ENCODE data around the gene TARBP1. TPM values are rescaled to one million over a fixed set of nuclear protein-coding genes. Genes with fewer than 3 reads are reported as not detected.

Gene TARBP1
- total RNA-seq, 2 experiments from 2014 or later: 31.3 to 33.2 TPM

GRCh38 chr1:234474375-234474774 is 4.6 kb downstream of the TARBP1 start:
- H3K27ac Mint-ChIP-seq: no peak overlapping the region
- H3K9me3 Mint-ChIP-seq: peaks cover 6% of the 10 kb centered on the region
- peaks cover 53% of the 10 kb centered on the region for H3K4me1 Mint-ChIP-seq

GRCh38 chr1:234473118-234473517 is 5.9 kb downstream of the TARBP1 start:
- DNase-seq: no peak
- peaks cover 6% of the 10 kb centered on the region for H3K9me3 Mint-ChIP-seq
- H3K27ac Mint-ChIP-seq: peak overlapping the region; percentile 61
- CTCF ChIA-PET: no interaction called here
- no peaks in the 10 kb centered on the region for H3K27me3 Mint-ChIP-seq
- peaks cover 55% of the 10 kb centered on the region for H3K4me1 Mint-ChIP-seq
- POLR2A ChIA-PET: no interaction called here
- H3K36me3 Mint-ChIP-seq (ENCODE audit: low read depth): peaks cover 22% of the 10 kb centered on the region
- no peak overlapping the region for H3K4me3 Mint-ChIP-seq

More at GRCh38 chr1:234474375-234474774, 4.6 kb downstream of the TARBP1 start:
- Mint-ChIP-seq H3K36me3 (ENCODE audit: low read depth) (peaks cover 16% of the 10 kb centered on the region), H3K4me3 (no peak overlapping the region), H3K27me3 (no peaks in the 10 kb centered on the region)
- DNase-seq: no peak
- ChIA-PET CTCF (no interaction called here), POLR2A (no interaction called here)

GRCh38 chr1:234469376-234469775 is 9.6 kb downstream of the TARBP1 start:
- ChIA-PET POLR2A (interaction anchor here (0.6 kb wide), 1 partner anchor 346 kb away, joined by 5 read pairs; no protein-coding TSS in a partner anchor), CTCF (interaction anchor here (0.9 kb wide), 1 partner anchor 1088 kb away, joined by 3 read pairs; no protein-coding TSS in a partner anchor)
- DNase-seq: no peak
- Mint-ChIP-seq H3K36me3 (ENCODE audit: low read depth) (peaks cover 38% of the 10 kb centered on the region), H3K4me1 (peaks cover 29% of the 10 kb centered on the region), H3K9me3 (no peaks in the 10 kb centered on the region), H3K27me3 (no peaks in the 10 kb centered on the region), H3K27ac (no peak overlapping the region), H3K4me3 (no peak overlapping the region)

- ChIA-PET CTCF (no interaction called here), POLR2A (no interaction called here)
- Mint-ChIP-seq H3K27me3 (no peaks in the 10 kb centered on the region), H3K9me3 (no peaks in the 10 kb centered on the region), H3K27ac (no peak overlapping the region), H3K4me3 (no peak overlapping the region), H3K4me1 (peaks cover 22% of the 10 kb centered on the region), H3K36me3 (ENCODE audit: low read depth) (peaks cover 38% of the 10 kb centered on the region)
- DNase-seq: no peak
Observed at GRCh38 chr1:234468580-234468979, 10.4 kb downstream of the TARBP1 start.

GRCh38 chr1:234467821-234468220 is 11.2 kb downstream of the TARBP1 start:
- Mint-ChIP-seq H3K27me3 (no peaks in the 10 kb centered on the region), H3K4me1 (peaks cover 15% of the 10 kb centered on the region), H3K36me3 (ENCODE audit: low read depth) (peaks cover 44% of the 10 kb centered on the region), H3K27ac (no peak overlapping the region), H3K9me3 (no peaks in the 10 kb centered on the region), H3K4me3 (no peak overlapping the region)
- no peak for DNase-seq
- CTCF ChIA-PET: no interaction called here
- POLR2A ChIA-PET: interaction anchor here (1.4 kb wide), 1 partner anchor 10 kb away, joined by 4 read pairs; no protein-coding TSS in a partner anchor

GRCh38 chr1:234466945-234467344 is 12.0 kb downstream of the TARBP1 start:
- Mint-ChIP-seq H3K36me3 (ENCODE audit: low read depth) (peaks cover 51% of the 10 kb centered on the region), H3K4me1 (peaks cover 12% of the 10 kb centered on the region), H3K27ac (no peak overlapping the region), H3K27me3 (no peaks in the 10 kb centered on the region), H3K9me3 (no peaks in the 10 kb centered on the region), H3K4me3 (no peak overlapping the region)
- DNase-seq: no peak
- ChIA-PET POLR2A (interaction anchor here (1.4 kb wide), 1 partner anchor 11 kb away, joined by 4 read pairs; no protein-coding TSS in a partner anchor), CTCF (no interaction called here)

GRCh38 chr1:234463749-234464148 is 15.2 kb downstream of the TARBP1 start:
- peaks cover 58% of the 10 kb centered on the region for H3K36me3 Mint-ChIP-seq (ENCODE audit: low read depth)
- no peak for DNase-seq
- H3K27ac Mint-ChIP-seq: no peak overlapping the region
- POLR2A ChIA-PET: no interaction called here
- peaks cover 12% of the 10 kb centered on the region for H3K4me1 Mint-ChIP-seq
- CTCF ChIA-PET: interaction anchor here (0.6 kb wide), 2 partner anchors 29 to 657 kb away, joined by 3 read pairs; no protein-coding TSS in a partner anchor
- H3K4me3 Mint-ChIP-seq: no peak overlapping the region
- H3K27me3 Mint-ChIP-seq: no peaks in the 10 kb centered on the region
- H3K9me3 Mint-ChIP-seq: no peaks in the 10 kb centered on the region

- no peak for DNase-seq
- CTCF ChIA-PET: no interaction called here
- peaks cover under 1% of the 10 kb centered on the region for H3K4me1 Mint-ChIP-seq
- H3K36me3 Mint-ChIP-seq (ENCODE audit: low read depth): peaks cover 49% of the 10 kb centered on the region
- no peaks in the 10 kb centered on the region for H3K9me3 Mint-ChIP-seq
- POLR2A ChIA-PET: no interaction called here
- H3K4me3 Mint-ChIP-seq: no peak overlapping the region
- no peak overlapping the region for H3K27ac Mint-ChIP-seq
- no peaks in the 10 kb centered on the region for H3K27me3 Mint-ChIP-seq
Observed at GRCh38 chr1:234460652-234461051, 18.3 kb downstream of the TARBP1 start.

- ChIA-PET POLR2A (no interaction called here), CTCF (interaction anchor here (0.6 to 1.5 kb wide), 4 partner anchors 12 to 1269 kb away, joined by 3 to 5 read pairs (median 4); no protein-coding TSS in a partner anchor)
Observed at GRCh38 chr1:234458352-234459017, 20.5 kb downstream of the TARBP1 start.

GRCh38 chr1:234454926-234455325 is 24.1 kb downstream of the TARBP1 start:
- H3K36me3 Mint-ChIP-seq (ENCODE audit: low read depth): peaks cover 33% of the 10 kb centered on the region
- H3K27ac Mint-ChIP-seq: no peak overlapping the region
- H3K4me3 Mint-ChIP-seq: no peak overlapping the region
- no peaks in the 10 kb centered on the region for H3K9me3 Mint-ChIP-seq
- no peaks in the 10 kb centered on the region for H3K4me1 Mint-ChIP-seq
- DNase-seq: no peak
- ChIA-PET POLR2A (no interaction called here), CTCF (no interaction called here)
- no peaks in the 10 kb centered on the region for H3K27me3 Mint-ChIP-seq

More at GRCh38 chr1:234458352-234459017, 20.5 kb downstream of the TARBP1 start:
- Mint-ChIP-seq H3K4me3 (no peak overlapping the region), H3K27ac (no peak overlapping the region), H3K4me1 (no peaks in the 10 kb centered on the region), H3K36me3 (ENCODE audit: low read depth) (peaks cover 47% of the 10 kb centered on the region), H3K9me3 (no peaks in the 10 kb centered on the region), H3K27me3 (no peaks in the 10 kb centered on the region)
- no peak for DNase-seq

- no peaks in the 10 kb centered on the region for H3K4me1 Mint-ChIP-seq
- no peaks in the 10 kb centered on the region for H3K27me3 Mint-ChIP-seq
- H3K27ac Mint-ChIP-seq: no peak overlapping the region
- no peak for DNase-seq
- peaks cover 34% of the 10 kb centered on the region for H3K36me3 Mint-ChIP-seq (ENCODE audit: low read depth)
- ChIA-PET POLR2A (no interaction called here), CTCF (no interaction called here)
- no peaks in the 10 kb centered on the region for H3K9me3 Mint-ChIP-seq
- H3K4me3 Mint-ChIP-seq: no peak overlapping the region
Observed at GRCh38 chr1:234452406-234452965, 26.5 kb downstream of the TARBP1 start.

GRCh38 chr1:234440348-234440747 is 38.6 kb downstream of the TARBP1 start:
- peaks cover 1% of the 10 kb centered on the region for H3K4me1 Mint-ChIP-seq
- H3K36me3 Mint-ChIP-seq (ENCODE audit: low read depth): peaks cover 60% of the 10 kb centered on the region
- H3K4me3 Mint-ChIP-seq: no peak overlapping the region
- H3K9me3 Mint-ChIP-seq: peaks cover 11% of the 10 kb centered on the region
- H3K27me3 Mint-ChIP-seq: no peaks in the 10 kb centered on the region
- no peak for DNase-seq
- POLR2A ChIA-PET: no interaction called here
- CTCF ChIA-PET: no interaction called here
- no peak overlapping the region for H3K27ac Mint-ChIP-seq

GRCh38 chr1:234438579-234438978 is 40.4 kb downstream of the TARBP1 start:
- Mint-ChIP-seq H3K9me3 (peaks cover 11% of the 10 kb centered on the region), H3K4me1 (peaks cover 1% of the 10 kb centered on the region), H3K36me3 (ENCODE audit: low read depth) (peaks cover 52% of the 10 kb centered on the region), H3K27me3 (no peaks in the 10 kb centered on the region), H3K4me3 (no peak overlapping the region), H3K27ac (no peak overlapping the region)
- ChIA-PET CTCF (interaction anchor here (2.1 kb wide), 1 partner anchor 9 kb away, joined by 7 read pairs; no protein-coding TSS in a partner anchor), POLR2A (no interaction called here)
- DNase-seq: no peak

Data from activated CD4-positive, alpha-beta T cell treated with anti-CD3 and anti-CD28 coated beads, Interleukin-2, amount 10 ng/mL, durations not matched to agents 7 days and 5 days (primary cell).